HEK293 (cell line): ENCODE results near the gene CD300LB.

Experiments
- EGR2 ChIP-seq: fragments of 450-650 bp; formaldehyde crosslinking; IDR thresholded peaks from 2 replicates; pipeline ENCODE4 v1.5.1; 2016; ENCODE audit warnings: low read depth, missing biosample characterization, missing genetic modification characterization
- FEZF1 ChIP-seq: fragments of 450-650 bp; formaldehyde crosslinking; IDR thresholded peaks from 2 replicates; pipeline ENCODE4 v1.5.1; 2016; ENCODE audit warnings: missing biosample characterization, missing genetic modification characterization
- GLI2 ChIP-seq: fragments of 450-650 bp; formaldehyde crosslinking; IDR thresholded peaks from 2 replicates; pipeline ENCODE4; 2017; ENCODE audit warnings: missing biosample characterization, missing genetic modification characterization, low read depth, borderline replicate concordance
- GLI4 ChIP-seq: fragments of 450-650 bp; formaldehyde crosslinking; IDR thresholded peaks from 2 replicates; pipeline ENCODE4 v1.5.1; 2016; ENCODE audit warnings: missing biosample characterization, missing genetic modification characterization
- MEIS1 ChIP-seq: sonication (generic); formaldehyde crosslinking; IDR thresholded peaks from 2 replicates; pipeline ENCODE4 v1.8.1; 2022; ENCODE audit warnings: missing genetic modification reagents, mild to moderate bottlenecking, borderline replicate concordance
- REST ChIP-seq: fragments of 450-650 bp; formaldehyde crosslinking; IDR thresholded peaks from 2 replicates; pipeline ENCODE4 v1.5.1; 2016; ENCODE audit warnings: missing biosample characterization, missing genetic modification characterization
- SCRT1 ChIP-seq: fragments of 450-650 bp; formaldehyde crosslinking; IDR thresholded peaks from 2 replicates; pipeline ENCODE4 v1.5.1; 2016; ENCODE audit warnings: missing biosample characterization, missing genetic modification characterization, borderline replicate concordance
- WT1 ChIP-seq: fragments of 450-650 bp; formaldehyde crosslinking; IDR thresholded peaks from 2 replicates; pipeline ENCODE4 v1.5.1; 2016; ENCODE audit warnings: missing biosample characterization, missing genetic modification characterization
- ZBTB21 ChIP-seq: fragments of 450-650 bp; formaldehyde crosslinking; IDR thresholded peaks from 2 replicates; pipeline ENCODE4 v1.5.1; 2017; ENCODE audit warnings: missing biosample characterization, missing genetic modification characterization
- ZFHX2 ChIP-seq: fragments of 450-650 bp; formaldehyde crosslinking; conservative IDR thresholded peaks from 2 replicates; pipeline ENCODE4 v1.5.1; 2016; ENCODE audit warnings: missing biosample characterization, missing genetic modification characterization
- ZFP37 ChIP-seq: fragments of 450-650 bp; formaldehyde crosslinking; IDR thresholded peaks from 2 replicates; pipeline ENCODE4 v1.5.1; 2016; ENCODE audit warnings: missing biosample characterization, missing genetic modification characterization
- ZIC2 ChIP-seq: fragments of 450-650 bp; formaldehyde crosslinking; IDR thresholded peaks from 2 replicates; pipeline ENCODE4 v1.5.1; 2016; ENCODE audit warnings: missing biosample characterization, missing genetic modification characterization
- ZNF138 ChIP-seq: fragments of 450-650 bp; formaldehyde crosslinking; IDR thresholded peaks from 2 replicates; pipeline ENCODE4 v1.5.1; 2016; ENCODE audit warnings: missing biosample characterization, missing genetic modification characterization, borderline replicate concordance
- ZNF16 ChIP-seq: fragments of 450-650 bp; formaldehyde crosslinking; IDR thresholded peaks from 2 replicates; pipeline ENCODE4 v1.5.1; 2016; ENCODE audit warnings: low read depth, missing biosample characterization, missing genetic modification characterization
- ZNF169 ChIP-seq: fragments of 450-650 bp; formaldehyde crosslinking; IDR thresholded peaks from 2 replicates; pipeline ENCODE4 v1.5.1; 2016; ENCODE audit warnings: missing biosample characterization, missing genetic modification characterization
- ZNF404 ChIP-seq: fragments of 450-650 bp; formaldehyde crosslinking; IDR thresholded peaks from 2 replicates; pipeline ENCODE4 v1.5.1; 2017; ENCODE audit warnings: missing biosample characterization, missing genetic modification characterization
- ZNF48 ChIP-seq: fragments of 450-650 bp; formaldehyde crosslinking; IDR thresholded peaks from 2 replicates; pipeline ENCODE4 v1.5.1; 2016; ENCODE audit warnings: missing biosample characterization, missing genetic modification characterization
- ZNF501 ChIP-seq: fragments of 450-650 bp; formaldehyde crosslinking; IDR thresholded peaks from 2 replicates; pipeline ENCODE4 v1.5.1; 2016; ENCODE audit warnings: missing biosample characterization, missing genetic modification characterization
- ZNF513 ChIP-seq: fragments of 450-650 bp; IDR thresholded peaks from 2 replicates; pipeline ENCODE4 v1.5.1; 2018; ENCODE audit warnings: missing biosample characterization, missing genetic modification characterization
- ZNF521 ChIP-seq: fragments of 450-650 bp; formaldehyde crosslinking; IDR thresholded peaks from 2 replicates; pipeline ENCODE4 v1.5.1; 2017; ENCODE audit warnings: missing biosample characterization, mild to moderate bottlenecking, missing genetic modification characterization
- ZNF561 ChIP-seq: fragments of 450-650 bp; IDR thresholded peaks from 2 replicates; pipeline ENCODE4 v1.5.1; 2018; ENCODE audit warnings: missing biosample characterization, missing genetic modification characterization, borderline replicate concordance
- ZNF596 ChIP-seq: fragments of 450-650 bp; IDR thresholded peaks from 2 replicates; pipeline ENCODE4 v1.5.0; 2018; ENCODE audit warnings: missing biosample characterization, mild to moderate bottlenecking, missing genetic modification characterization, moderate library complexity
- ZNF639 ChIP-seq: fragments of 450-650 bp; formaldehyde crosslinking; IDR thresholded peaks from 2 replicates; pipeline ENCODE4 v1.5.1; 2016; ENCODE audit warnings: missing biosample characterization, missing genetic modification characterization
- ZNF660 ChIP-seq: fragments of 450-650 bp; IDR thresholded peaks from 2 replicates; pipeline ENCODE4 v1.5.1; 2018; ENCODE audit warnings: missing biosample characterization, mild to moderate bottlenecking, missing genetic modification characterization
- ZNF664 ChIP-seq: fragments of 450-650 bp; formaldehyde crosslinking; IDR thresholded peaks from 2 replicates; pipeline ENCODE4 v1.5.1; 2016; ENCODE audit warnings: missing biosample characterization, missing genetic modification characterization
- ZNF677 ChIP-seq: fragments of 450-650 bp; IDR thresholded peaks from 2 replicates; pipeline ENCODE4 v1.5.0; 2018; ENCODE audit warnings: missing biosample characterization, mild to moderate bottlenecking, missing genetic modification characterization, moderate library complexity
- ZNF747 ChIP-seq: fragments of 450-650 bp; formaldehyde crosslinking; IDR thresholded peaks from 2 replicates; pipeline ENCODE4 v1.5.1; 2016; ENCODE audit warnings: missing biosample characterization, missing genetic modification characterization
- ZNF777 ChIP-seq: fragments of 450-650 bp; formaldehyde crosslinking; IDR thresholded peaks from 2 replicates; pipeline ENCODE4 v1.5.1; 2017; ENCODE audit warnings: missing biosample characterization, missing genetic modification characterization, borderline replicate concordance
- ZNF785 ChIP-seq: fragments of 450-650 bp; formaldehyde crosslinking; IDR thresholded peaks from 2 replicates; pipeline ENCODE4 v1.5.1; 2016; ENCODE audit warnings: missing biosample characterization, missing genetic modification characterization
- ZNF837 ChIP-seq: fragments of 450-650 bp; formaldehyde crosslinking; IDR thresholded peaks from 2 replicates; pipeline ENCODE4 v1.5.1; 2016; ENCODE audit warnings: missing biosample characterization, missing genetic modification characterization
- ZNF843 ChIP-seq: fragments of 450-650 bp; formaldehyde crosslinking; IDR thresholded peaks from 2 replicates; pipeline ENCODE4 v1.5.1; 2016; ENCODE audit warnings: missing biosample characterization, missing genetic modification characterization
- TF ChIP-seq, protein P1 (sequence below): fragments of 450-650 bp; formaldehyde crosslinking; IDR thresholded peaks from 2 replicates; pipeline ENCODE4 v1.5.1; 2016; ENCODE audit warnings: missing biosample characterization, missing genetic modification characterization
- TF ChIP-seq, protein P2 (sequence below): fragments of 450-650 bp; formaldehyde crosslinking; IDR thresholded peaks from 2 replicates; pipeline ENCODE4 v1.5.1; 2016; ENCODE audit warnings: missing biosample characterization, missing genetic modification characterization

The CD300LB gene

DNA sequence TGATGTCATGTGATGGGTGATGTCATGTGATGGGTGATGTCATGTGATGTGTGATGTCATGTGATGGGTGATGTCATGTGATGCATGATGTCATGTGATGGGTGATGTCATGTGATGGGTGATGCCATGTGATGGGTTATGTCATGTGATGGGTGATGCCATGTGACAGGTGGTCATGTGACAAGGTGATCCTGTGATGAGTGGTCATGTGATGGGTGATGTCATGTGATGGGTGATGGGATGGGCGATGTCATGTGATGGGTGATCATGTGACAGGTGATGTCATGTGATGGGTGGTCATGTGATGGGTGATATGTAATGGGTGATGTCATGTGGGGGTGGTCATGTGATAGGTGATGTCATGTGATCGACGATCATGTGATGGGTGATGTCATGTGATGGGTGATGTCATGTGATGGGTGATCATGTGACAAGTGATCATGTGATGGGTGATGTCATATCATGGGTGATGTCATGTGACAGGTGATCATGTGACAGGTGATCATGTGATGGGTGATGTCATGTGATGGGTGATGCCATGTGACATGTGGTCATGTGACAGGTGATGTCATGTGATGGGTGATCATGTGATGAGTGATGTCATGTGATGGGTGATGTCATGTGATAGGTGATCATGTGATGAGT is 17.2 kb downstream of the CD300LB start (continued):
- TF ChIP-seq WT1 (tag by site-specific recombination) (peak; percentile 86), ZNF404 (tag by site-specific recombination) (0 out of 2 replicates have a peak, but pooled peaks have one; percentile 69), ZNF843 (tag by site-specific recombination) (peak; percentile 81; the same call in 1 of the 2 replicates), ZNF596 (tag by site-specific recombination) (no peak), ZNF777 (no peak), ZNF747 (tag by site-specific recombination) (peak; percentile 99), ZNF561 (tag by site-specific recombination) (no peak), ZIC2 (tag by site-specific recombination) (no peak), ZBTB21 (tag by site-specific recombination) (peak; percentile 100), ZNF677 (tag by site-specific recombination) (no peak), ZNF664 (tag by site-specific recombination) (peak; percentile 64; the same call in 1 of the 2 replicates), ZNF521 (no peak), ZNF785 (tag by site-specific recombination) (peak; percentile 99), GLI2 (tag by site-specific recombination) (no peak; the same call in 1 of the 2 replicates), EGR2 (tag by site-specific recombination) (peak; percentile 67), FEZF1 (tag by site-specific recombination) (peak; percentile 27), ZFHX2 (tag by site-specific recombination) (peak; percentile 34), ZFP37 (tag by site-specific recombination) (peak; percentile 92; the same call in 1 of the 2 replicates), ZNF16 (peak; percentile 46; the same call in 1 of the 2 replicates), ZNF501 (tag by site-specific recombination) (peak; percentile 85), GLI4 (tag by site-specific recombination) (peak; percentile 94), ZNF639 (tag by site-specific recombination) (peak; percentile 100), SCRT1 (tag by site-specific recombination) (peak; percentile 77), ZNF169 (tag by site-specific recombination) (peak; percentile 98), ZNF837 (peak; percentile 62; the same call in 1 of the 2 replicates), ZNF48 (tag by site-specific recombination) (no peak), ZNF513 (tag by site-specific recombination) (no peak), ZNF660 (no peak), REST (tag by site-specific recombination) (peak; percentile 51; the same call in 1 of the 2 replicates), ZNF138 (tag by site-specific recombination) (no peak), MEIS1 (CRISPR knock-in tag) (no peak)
- TF ChIP-seq, protein P1, sequence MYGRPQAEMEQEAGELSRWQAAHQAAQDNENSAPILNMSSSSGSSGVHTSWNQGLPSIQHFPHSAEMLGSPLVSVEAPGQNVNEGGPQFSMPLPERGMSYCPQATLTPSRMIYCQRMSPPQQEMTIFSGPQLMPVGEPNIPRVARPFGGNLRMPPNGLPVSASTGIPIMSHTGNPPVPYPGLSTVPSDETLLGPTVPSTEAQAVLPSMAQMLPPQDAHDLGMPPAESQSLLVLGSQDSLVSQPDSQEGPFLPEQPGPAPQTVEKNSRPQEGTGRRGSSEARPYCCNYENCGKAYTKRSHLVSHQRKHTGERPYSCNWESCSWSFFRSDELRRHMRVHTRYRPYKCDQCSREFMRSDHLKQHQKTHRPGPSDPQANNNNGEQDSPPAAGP (tag by site-specific recombination), result peak; percentile 99
- TF ChIP-seq, protein P2, sequence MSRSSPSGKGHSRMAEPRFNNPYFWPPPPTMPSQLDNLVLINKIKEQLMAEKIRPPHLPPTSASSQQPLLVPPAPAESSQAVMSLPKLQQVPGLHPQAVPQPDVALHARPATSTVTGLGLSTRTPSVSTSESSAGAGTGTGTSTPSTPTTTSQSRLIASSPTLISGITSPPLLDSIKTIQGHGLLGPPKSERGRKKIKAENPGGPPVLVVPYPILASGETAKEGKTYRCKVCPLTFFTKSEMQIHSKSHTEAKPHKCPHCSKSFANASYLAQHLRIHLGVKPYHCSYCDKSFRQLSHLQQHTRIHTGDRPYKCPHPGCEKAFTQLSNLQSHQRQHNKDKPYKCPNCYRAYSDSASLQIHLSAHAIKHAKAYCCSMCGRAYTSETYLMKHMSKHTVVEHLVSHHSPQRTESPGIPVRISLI (tag by site-specific recombination), result peak; percentile 89
